Glutamatergic neuron (in vitro differentiated cells): Measurements from ENCODE around the gene NTSR2. TPM values are rescaled to one million over a fixed set of nuclear protein-coding genes. Genes with fewer than 3 reads are reported as not detected.
A peak's percentile ranks its signal among the peaks of the same experiment; 100 is the strongest.

Source experiments
- DNase-seq: peaks from one replicate; pipeline ENCODE4 v3.0.0; 2022
- H3K27ac Mint-ChIP-seq: one replicate; pipeline ENCODE4 v1.8.0; 2020; ENCODE audit warnings: mild to moderate bottlenecking, mixed read lengths, inconsistent platforms; ENCODE audit not compliant: unreplicated experiment
- H3K27me3 Mint-ChIP-seq: one replicate; pipeline ENCODE4 v1.8.0; 2020; ENCODE audit warnings: mild to moderate bottlenecking, moderate library complexity, mixed read lengths, inconsistent platforms; ENCODE audit not compliant: unreplicated experiment
- H3K36me3 Mint-ChIP-seq: one replicate; pipeline ENCODE4 v1.8.0; 2020; ENCODE audit warnings: mild to moderate bottlenecking, mixed read lengths, inconsistent platforms; ENCODE audit not compliant: unreplicated experiment
- H3K4me1 Mint-ChIP-seq: one replicate; pipeline ENCODE4 v1.8.0; 2020; ENCODE audit warnings: mild to moderate bottlenecking, low read depth, mixed read lengths, inconsistent platforms; ENCODE audit not compliant: unreplicated experiment
- H3K4me3 Mint-ChIP-seq: one replicate; pipeline ENCODE4 v1.8.0; 2020; ENCODE audit warnings: mild to moderate bottlenecking, mixed read lengths, inconsistent platforms; ENCODE audit not compliant: unreplicated experiment
- H3K9me3 Mint-ChIP-seq: one replicate; pipeline ENCODE4 v1.8.0; 2020; ENCODE audit warnings: mild to moderate bottlenecking, moderate library complexity, mixed read lengths, inconsistent platforms; ENCODE audit not compliant: unreplicated experiment
- total RNA-seq: library from RNA; stranded (reverse); fragmentation: NEBNext Ultra II Directional; extraction: Animal tissue kit (Norgen Biotek cat#: 25700); gene quantifications from one replicate; pipeline ENCODE4 v1.2.1, GENCODE V29; 2021; ENCODE audit not compliant: unreplicated experiment
- TF ChIP-seq, protein P1 (sequence below): fragments of 200-600 bp; sonication (generic); IDR thresholded peaks from one replicate; pipeline ENCODE4 v1.5.0; 2021; ENCODE audit not compliant: partially characterized antibody, unreplicated experiment

Gene NTSR2
- total RNA-seq, 1 donor from 2014 or later = not detected

DNA sequence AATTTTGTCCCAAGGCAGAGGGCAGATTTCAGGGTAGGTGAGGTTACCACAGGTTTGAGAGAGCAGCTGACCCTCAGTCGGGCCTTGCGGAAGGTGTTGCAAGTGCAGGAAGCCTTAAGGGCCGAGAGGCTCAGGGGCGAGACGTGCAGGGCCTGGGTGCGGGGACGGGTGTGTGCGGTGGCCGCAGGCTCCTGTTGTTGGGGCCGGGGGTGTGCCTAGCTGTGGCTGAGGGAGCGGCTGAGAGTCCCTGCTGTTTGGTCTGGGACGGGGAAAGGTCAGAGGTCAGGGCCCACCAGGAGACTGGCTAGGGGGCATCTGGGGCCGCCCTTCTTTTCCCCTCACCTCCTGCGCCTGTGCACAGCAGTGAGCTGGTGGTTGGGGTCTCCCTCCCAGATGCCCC is 52.5 kb downstream of the NTSR2 start:
- Mint-ChIP-seq H3K4me3 (no peak overlapping the region), H3K9me3 (no peaks in the 10 kb centered on the region), H3K36me3 (peaks cover 11% of the 10 kb centered on the region), H3K27me3 (peaks cover 8% of the 10 kb centered on the region), H3K4me1 (no peaks in the 10 kb centered on the region), H3K27ac (no peak overlapping the region)
- TF ChIP-seq, protein P1, sequence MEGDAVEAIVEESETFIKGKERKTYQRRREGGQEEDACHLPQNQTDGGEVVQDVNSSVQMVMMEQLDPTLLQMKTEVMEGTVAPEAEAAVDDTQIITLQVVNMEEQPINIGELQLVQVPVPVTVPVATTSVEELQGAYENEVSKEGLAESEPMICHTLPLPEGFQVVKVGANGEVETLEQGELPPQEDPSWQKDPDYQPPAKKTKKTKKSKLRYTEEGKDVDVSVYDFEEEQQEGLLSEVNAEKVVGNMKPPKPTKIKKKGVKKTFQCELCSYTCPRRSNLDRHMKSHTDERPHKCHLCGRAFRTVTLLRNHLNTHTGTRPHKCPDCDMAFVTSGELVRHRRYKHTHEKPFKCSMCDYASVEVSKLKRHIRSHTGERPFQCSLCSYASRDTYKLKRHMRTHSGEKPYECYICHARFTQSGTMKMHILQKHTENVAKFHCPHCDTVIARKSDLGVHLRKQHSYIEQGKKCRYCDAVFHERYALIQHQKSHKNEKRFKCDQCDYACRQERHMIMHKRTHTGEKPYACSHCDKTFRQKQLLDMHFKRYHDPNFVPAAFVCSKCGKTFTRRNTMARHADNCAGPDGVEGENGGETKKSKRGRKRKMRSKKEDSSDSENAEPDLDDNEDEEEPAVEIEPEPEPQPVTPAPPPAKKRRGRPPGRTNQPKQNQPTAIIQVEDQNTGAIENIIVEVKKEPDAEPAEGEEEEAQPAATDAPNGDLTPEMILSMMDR = no peak
- no peak for DNase-seq

- peaks cover 2% of the 10 kb centered on the region for H3K9me3 Mint-ChIP-seq
- H3K27me3 Mint-ChIP-seq = peaks cover 8% of the 10 kb centered on the region
- no peaks in the 10 kb centered on the region for H3K4me1 Mint-ChIP-seq
- peak overlapping the region; percentile 18 for H3K27ac Mint-ChIP-seq
- H3K36me3 Mint-ChIP-seq = peaks cover 11% of the 10 kb centered on the region
- DNase-seq = no peak
- no peak overlapping the region for H3K4me3 Mint-ChIP-seq
- TF ChIP-seq, protein P1 = no peak
Measured at GRCh38 chr2:11616851-11617415, 53.1 kb downstream of the NTSR2 start.

- H3K9me3 Mint-ChIP-seq = peaks cover 3% of the 10 kb centered on the region
- peaks cover 11% of the 10 kb centered on the region for H3K36me3 Mint-ChIP-seq
- H3K27me3 Mint-ChIP-seq = peaks cover 8% of the 10 kb centered on the region
- no peak for DNase-seq
- TF ChIP-seq, protein P1 = no peak
- H3K27ac Mint-ChIP-seq = no peak overlapping the region
- H3K4me3 Mint-ChIP-seq = no peak overlapping the region
- no peaks in the 10 kb centered on the region for H3K4me1 Mint-ChIP-seq
Measured at GRCh38 chr2:11616097-11616687, 53.8 kb downstream of the NTSR2 start.

DNA sequence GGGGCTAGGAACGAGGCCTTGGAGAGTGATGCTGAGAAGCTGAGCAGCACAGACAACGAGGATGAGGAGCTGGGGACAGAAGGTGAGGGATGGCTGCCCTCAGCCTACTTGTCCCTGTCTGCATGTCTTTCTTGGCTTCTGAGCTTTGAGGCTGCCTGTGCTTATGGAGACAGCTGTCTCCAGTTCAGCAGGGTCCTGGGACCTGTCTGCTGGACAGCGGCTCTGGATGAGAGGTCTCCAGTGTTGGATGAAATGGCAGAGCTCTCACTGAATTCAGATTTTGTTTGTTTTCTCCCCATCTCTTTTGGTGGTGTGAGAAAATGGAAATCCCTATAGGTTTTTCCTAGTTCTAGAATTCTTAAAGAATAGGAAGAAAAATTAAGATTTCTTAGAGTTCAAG is 54.8 kb downstream of the NTSR2 start:
- Mint-ChIP-seq H3K27me3 (peaks cover 8% of the 10 kb centered on the region), H3K9me3 (peaks cover 3% of the 10 kb centered on the region), H3K4me3 (no peak overlapping the region), H3K27ac (no peak overlapping the region), H3K4me1 (no peaks in the 10 kb centered on the region), H3K36me3 (peaks cover 11% of the 10 kb centered on the region)
- no peak for DNase-seq
- TF ChIP-seq, protein P1 = no peak

DNA sequence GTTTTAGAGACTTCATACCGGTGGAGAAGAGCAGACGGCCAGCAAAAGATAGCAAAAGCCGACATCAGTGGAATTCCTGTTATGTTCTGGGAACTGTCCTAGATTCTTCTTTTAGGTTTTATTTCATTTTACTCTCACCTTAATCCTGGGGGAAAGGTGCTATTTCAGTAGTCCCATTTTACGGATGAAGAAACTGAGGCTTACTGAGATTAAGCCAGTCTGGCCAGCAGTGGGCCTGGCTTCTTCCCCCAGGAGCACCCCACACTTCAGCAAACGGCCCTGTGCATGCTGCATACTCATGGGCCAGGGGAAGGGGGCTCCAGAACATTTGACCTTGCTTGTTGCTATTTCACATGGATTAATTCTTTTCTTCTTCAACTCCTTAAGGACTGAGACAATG is 56.7 kb downstream of the NTSR2 start:
- Mint-ChIP-seq H3K4me1 (no peaks in the 10 kb centered on the region), H3K9me3 (peaks cover 3% of the 10 kb centered on the region), H3K27ac (no peak overlapping the region), H3K27me3 (peaks cover 8% of the 10 kb centered on the region), H3K4me3 (no peak overlapping the region), H3K36me3 (peaks cover 5% of the 10 kb centered on the region)
- DNase-seq = no peak
- TF ChIP-seq, protein P1 = no peak
